WTC11 (cell line): ENCODE data around the gene OXT.
"Not testable (repeated sequence)": the region's sequence is repeated elsewhere in the genome, so short reads cannot be mapped to it uniquely, and the experiment has no call there.

Source experiments
- CREM ChIP-seq: sonication (generic); formaldehyde crosslinking; IDR thresholded peaks from 2 replicates; pipeline ENCODE4 v1.8.1; 2022; ENCODE audit warnings: mild to moderate bottlenecking, missing genetic modification reagents, moderate library complexity
- FOXJ3 ChIP-seq: sonication (generic); formaldehyde crosslinking; IDR thresholded peaks from 2 replicates; pipeline ENCODE4 v1.9.0; 2021; ENCODE audit warnings: missing genetic modification reagents, mild to moderate bottlenecking, borderline replicate concordance
- GABPB1 ChIP-seq: sonication (generic); formaldehyde crosslinking; IDR thresholded peaks from 2 replicates; pipeline ENCODE4 v1.8.1; 2023; ENCODE audit warnings: mild to moderate bottlenecking, missing genetic modification reagents
- RELA ChIP-seq: sonication (generic); formaldehyde crosslinking; IDR thresholded peaks from 2 replicates; pipeline ENCODE4 v1.8.1; 2022; ENCODE audit warnings: missing genetic modification reagents, mild to moderate bottlenecking, borderline replicate concordance
- TF ChIP-seq, protein P1 (sequence below): fragments of 200-600 bp; IDR thresholded peaks from 2 replicates; pipeline ENCODE4 v1.8.0; 2022; ENCODE audit warnings: antibody characterized with exemption
- TF ChIP-seq, protein P2 (sequence below): sonication (generic); formaldehyde crosslinking; IDR thresholded peaks from 2 replicates; pipeline ENCODE4 v1.8.1; 2023; ENCODE audit warnings: mild to moderate bottlenecking, moderate library complexity, missing genetic modification reagents

GRCh38 chr20:3064119-3064518 is 7.3 kb upstream of the OXT start:
- TF ChIP-seq GABPB1 (CRISPR knock-in tag); FOXJ3 (CRISPR knock-in tag); CREM; RELA (CRISPR knock-in tag): not testable (repeated sequence)
- TF ChIP-seq, protein P1, sequence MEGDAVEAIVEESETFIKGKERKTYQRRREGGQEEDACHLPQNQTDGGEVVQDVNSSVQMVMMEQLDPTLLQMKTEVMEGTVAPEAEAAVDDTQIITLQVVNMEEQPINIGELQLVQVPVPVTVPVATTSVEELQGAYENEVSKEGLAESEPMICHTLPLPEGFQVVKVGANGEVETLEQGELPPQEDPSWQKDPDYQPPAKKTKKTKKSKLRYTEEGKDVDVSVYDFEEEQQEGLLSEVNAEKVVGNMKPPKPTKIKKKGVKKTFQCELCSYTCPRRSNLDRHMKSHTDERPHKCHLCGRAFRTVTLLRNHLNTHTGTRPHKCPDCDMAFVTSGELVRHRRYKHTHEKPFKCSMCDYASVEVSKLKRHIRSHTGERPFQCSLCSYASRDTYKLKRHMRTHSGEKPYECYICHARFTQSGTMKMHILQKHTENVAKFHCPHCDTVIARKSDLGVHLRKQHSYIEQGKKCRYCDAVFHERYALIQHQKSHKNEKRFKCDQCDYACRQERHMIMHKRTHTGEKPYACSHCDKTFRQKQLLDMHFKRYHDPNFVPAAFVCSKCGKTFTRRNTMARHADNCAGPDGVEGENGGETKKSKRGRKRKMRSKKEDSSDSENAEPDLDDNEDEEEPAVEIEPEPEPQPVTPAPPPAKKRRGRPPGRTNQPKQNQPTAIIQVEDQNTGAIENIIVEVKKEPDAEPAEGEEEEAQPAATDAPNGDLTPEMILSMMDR, result not testable (repeated sequence)
- TF ChIP-seq, protein P2, sequence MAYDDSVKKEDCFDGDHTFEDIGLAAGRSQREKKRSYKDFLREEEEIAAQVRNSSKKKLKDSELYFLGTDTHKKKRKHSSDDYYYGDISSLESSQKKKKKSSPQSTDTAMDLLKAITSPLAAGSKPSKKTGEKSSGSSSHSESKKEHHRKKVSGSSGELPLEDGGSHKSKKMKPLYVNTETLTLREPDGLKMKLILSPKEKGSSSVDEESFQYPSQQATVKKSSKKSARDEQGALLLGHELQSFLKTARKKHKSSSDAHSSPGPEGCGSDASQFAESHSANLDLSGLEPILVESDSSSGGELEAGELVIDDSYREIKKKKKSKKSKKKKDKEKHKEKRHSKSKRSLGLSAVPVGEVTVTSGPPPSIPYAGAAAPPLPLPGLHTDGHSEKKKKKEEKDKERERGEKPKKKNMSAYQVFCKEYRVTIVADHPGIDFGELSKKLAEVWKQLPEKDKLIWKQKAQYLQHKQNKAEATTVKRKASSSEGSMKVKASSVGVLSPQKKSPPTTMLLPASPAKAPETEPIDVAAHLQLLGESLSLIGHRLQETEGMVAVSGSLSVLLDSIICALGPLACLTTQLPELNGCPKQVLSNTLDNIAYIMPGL (CRISPR knock-in tag), result not testable (repeated sequence)
